ENCODE results near the gene TAF1B. TPM values are rescaled to one million over a fixed set of nuclear protein-coding genes. Genes with fewer than 3 reads are reported as not detected.

The TAF1B gene
- total and polyA plus RNA-seq, 10 of the 15 experiments (the other 5 are each of a cell fraction or from before 2014, with no cell fraction given), result 8.1 to 18.3 (median 12.4) TPM

- TF ChIP-seq BHLHE40 (IDR thresholded peaks at IDR 0.05; ENCODE audit: borderline replicate concordance in 1 of 2, low read depth in 2 of 2, low read length in 1 of 2), result no peak
Measured at GRCh38 chr2:9949239-9949991, 106.1 kb downstream of the TAF1B start (continued).

DNA sequence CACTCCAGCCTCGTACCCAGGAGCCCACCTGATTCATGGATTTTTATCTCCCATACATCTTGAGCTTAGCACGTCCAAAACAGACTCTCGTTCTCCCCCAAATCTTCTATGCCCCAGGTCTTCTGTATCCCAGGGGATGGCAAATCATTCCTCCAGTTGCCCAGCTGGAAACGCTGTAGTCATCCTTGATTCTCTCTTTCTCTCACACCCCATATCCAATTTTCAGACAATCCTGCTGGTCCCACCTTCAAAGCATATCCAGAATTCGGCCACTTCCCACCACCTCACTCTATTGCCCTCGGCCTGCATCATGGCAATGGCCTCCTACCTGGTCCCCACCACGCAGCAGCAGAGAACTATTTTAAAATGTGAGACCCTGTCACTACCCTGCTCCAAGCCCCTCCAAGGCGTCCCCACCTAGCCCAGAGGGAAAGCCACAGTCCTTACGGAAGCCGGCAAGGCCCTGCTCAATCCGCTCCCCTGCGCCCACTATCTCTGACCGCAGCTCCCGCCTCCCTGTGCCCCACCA lies 106.8 kb downstream of the TAF1B start:
- ChIA-PET CTCF (interaction anchor here (1.0 kb wide), 1 partner anchor 34 kb away, joined by 3 read pairs; no protein-coding TSS in a partner anchor), POLR2A (interaction anchor here (0.5 kb wide), 1 partner anchor 152 kb away, joined by 3 read pairs; no protein-coding TSS in a partner anchor), RAD21 (ENCODE audit: unreplicated experiment) (no interaction called here), SMC1A (ENCODE audit: uncharacterized antibody, unreplicated experiment) (no interaction called here)
- intact Hi-C loops (cut with micrococcal nuclease; ENCODE audit: unreplicated experiment) (no loop called here), in situ Hi-C loops (cut with MboI) (no loop called here)
- 87% methylated on average over 13 of the region's 14 CpGs for WGBS (ENCODE audit: insufficient coverage, insufficient replicate concordance, low lambda C conversion rate, missing lambda C conversion rate)
- Histone ChIP-seq H3K4me1 (ENCODE audit: control insufficient read depth, insufficient read depth, low read length) (no peaks in the 10 kb centered on the region), H3K9me3 (replicated peaks; ENCODE audit: control insufficient read depth, insufficient read depth, low read length) (no peaks in the 10 kb centered on the region), H3K79me2 (ENCODE audit: control insufficient read depth, insufficient read depth, low read length) (no peaks in the 10 kb centered on the region), H4K20me1 (ENCODE audit: control insufficient read depth, insufficient read depth) (no peaks in the 10 kb centered on the region), H3K9ac (ENCODE audit: control insufficient read depth, insufficient read depth, low read length) (no peak overlapping the region), H2AFZ (ENCODE audit: control insufficient read depth, low read depth, low read length) (no peak overlapping the region), H3K4me2 (ENCODE audit: control insufficient read depth, insufficient read depth) (no peak overlapping the region), H3K4me3 (no peak overlapping the region), H3K27ac (ENCODE audit: control insufficient read depth, insufficient read depth) (no peak overlapping the region), H3K27me3 (replicated peaks in 1 of 2; ENCODE audit: control insufficient read depth in 2 of 2, insufficient read depth in 2 of 2, low read length in 1 of 2) (peaks cover 0 to 11% of the 10 kb centered on the region in 2 experiments; a peak in 1 of 4 replicates), H3K36me3 (ENCODE audit: control insufficient read depth in 2 of 2, insufficient read depth in 2 of 2, low read length in 1 of 2) (no peaks in the 10 kb centered on the region)
- DNase-seq (ENCODE audit: low read depth, low spot score), result no peak
- no peak for ATAC-seq
- no peak for FAIRE-seq
- no TSS peak for BruUV-seq (replicated peaks)
- TF ChIP-seq, protein P1, sequence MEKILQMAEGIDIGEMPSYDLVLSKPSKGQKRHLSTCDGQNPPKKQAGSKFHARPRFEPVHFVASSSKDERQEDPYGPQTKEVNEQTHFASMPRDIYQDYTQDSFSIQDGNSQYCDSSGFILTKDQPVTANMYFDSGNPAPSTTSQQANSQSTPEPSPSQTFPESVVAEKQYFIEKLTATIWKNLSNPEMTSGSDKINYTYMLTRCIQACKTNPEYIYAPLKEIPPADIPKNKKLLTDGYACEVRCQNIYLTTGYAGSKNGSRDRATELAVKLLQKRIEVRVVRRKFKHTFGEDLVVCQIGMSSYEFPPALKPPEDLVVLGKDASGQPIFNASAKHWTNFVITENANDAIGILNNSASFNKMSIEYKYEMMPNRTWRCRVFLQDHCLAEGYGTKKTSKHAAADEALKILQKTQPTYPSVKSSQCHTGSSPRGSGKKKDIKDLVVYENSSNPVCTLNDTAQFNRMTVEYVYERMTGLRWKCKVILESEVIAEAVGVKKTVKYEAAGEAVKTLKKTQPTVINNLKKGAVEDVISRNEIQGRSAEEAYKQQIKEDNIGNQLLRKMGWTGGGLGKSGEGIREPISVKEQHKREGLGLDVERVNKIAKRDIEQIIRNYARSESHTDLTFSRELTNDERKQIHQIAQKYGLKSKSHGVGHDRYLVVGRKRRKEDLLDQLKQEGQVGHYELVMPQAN (conservative IDR thresholded peaks at IDR 0.05), result no peak
- no peak for TF ChIP-seq RBBP5 (conservative IDR thresholded peaks at IDR 0.05)
- no peak for TF ChIP-seq CBX5 (IDR thresholded peaks at IDR 0.05; ENCODE audit: low read depth)
- no peak for TF ChIP-seq SUZ12 (IDR thresholded peaks at IDR 0.05; ENCODE audit: unreplicated experiment)
- no peak for TF ChIP-seq HCFC1 (IDR thresholded peaks at IDR 0.05; ENCODE audit: low read length)
- TF ChIP-seq TCF12 (IDR thresholded peaks at IDR 0.05; ENCODE audit: low read depth, low read length), result no peak
- no peak for TF ChIP-seq SIX5 (IDR thresholded peaks at IDR 0.05; ENCODE audit: low read depth, low read length, severe bottlenecking)
- TF ChIP-seq NR2C2 (IDR thresholded peaks at IDR 0.05; ENCODE audit: borderline replicate concordance, control insufficient read depth, insufficient read length, low read depth), result no peak
- no peak for TF ChIP-seq CHD1 (IDR thresholded peaks at IDR 0.05; ENCODE audit: low read depth, low read length)
- no peak for TF ChIP-seq PKNOX1 (IDR thresholded peaks at IDR 0.05)
- TF ChIP-seq, protein P2, sequence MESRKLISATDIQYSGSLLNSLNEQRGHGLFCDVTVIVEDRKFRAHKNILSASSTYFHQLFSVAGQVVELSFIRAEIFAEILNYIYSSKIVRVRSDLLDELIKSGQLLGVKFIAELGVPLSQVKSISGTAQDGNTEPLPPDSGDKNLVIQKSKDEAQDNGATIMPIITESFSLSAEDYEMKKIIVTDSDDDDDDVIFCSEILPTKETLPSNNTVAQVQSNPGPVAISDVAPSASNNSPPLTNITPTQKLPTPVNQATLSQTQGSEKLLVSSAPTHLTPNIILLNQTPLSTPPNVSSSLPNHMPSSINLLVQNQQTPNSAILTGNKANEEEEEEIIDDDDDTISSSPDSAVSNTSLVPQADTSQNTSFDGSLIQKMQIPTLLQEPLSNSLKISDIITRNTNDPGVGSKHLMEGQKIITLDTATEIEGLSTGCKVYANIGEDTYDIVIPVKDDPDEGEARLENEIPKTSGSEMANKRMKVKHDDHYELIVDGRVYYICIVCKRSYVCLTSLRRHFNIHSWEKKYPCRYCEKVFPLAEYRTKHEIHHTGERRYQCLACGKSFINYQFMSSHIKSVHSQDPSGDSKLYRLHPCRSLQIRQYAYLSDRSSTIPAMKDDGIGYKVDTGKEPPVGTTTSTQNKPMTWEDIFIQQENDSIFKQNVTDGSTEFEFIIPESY (IDR thresholded peaks at IDR 0.05), result no peak
- no peak for TF ChIP-seq SMAD1 (IDR thresholded peaks at IDR 0.05; ENCODE audit: low read depth, partially characterized antibody)
- TF ChIP-seq FOS (IDR thresholded peaks at IDR 0.05; ENCODE audit: borderline replicate concordance, extremely low read depth, insufficient read length), result no peak
- TF ChIP-seq CEBPB (IDR thresholded peaks at IDR 0.05; ENCODE audit: borderline replicate concordance in 1 of 2, low read depth in 2 of 2, low read length in 2 of 2), result no peak

Measured in GM12878 (cell line).